ENCODE data around the gene OR56B1.

The OR56B1 gene

DNA sequence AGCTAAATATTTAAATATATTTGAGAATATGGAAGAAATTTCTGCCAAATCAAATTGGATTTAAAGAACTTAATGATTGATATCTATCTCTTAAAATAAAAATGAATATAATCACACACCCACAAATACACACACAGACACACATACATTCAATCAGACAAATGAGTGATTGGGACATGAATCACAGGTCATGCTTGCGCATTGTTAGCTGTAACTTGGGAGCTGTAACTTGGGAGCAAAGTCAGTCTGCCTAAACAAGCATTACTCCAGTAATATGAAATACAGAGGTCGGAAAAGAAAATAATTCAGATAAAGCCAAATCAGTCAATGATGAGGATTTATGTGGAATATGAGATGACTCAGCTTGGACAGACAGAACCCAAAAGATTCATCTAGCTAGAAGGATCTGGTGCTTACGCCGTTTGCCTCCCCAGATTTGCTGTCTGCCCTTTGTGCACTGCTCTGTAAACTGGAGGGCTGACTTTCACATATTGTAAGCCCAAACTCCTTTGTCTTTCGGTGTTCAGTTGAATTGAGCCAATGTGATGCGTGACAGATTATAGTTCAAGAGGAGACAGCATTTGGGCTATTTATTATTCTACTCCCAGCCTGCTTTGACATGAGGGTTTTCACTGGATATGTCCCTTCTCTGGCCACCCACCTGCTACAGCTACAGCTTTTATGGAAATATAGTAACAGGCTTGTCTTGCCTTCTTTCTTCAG, 1.6 kb downstream of the OR56B1 start:
- no peak for DNase-seq

DNA sequence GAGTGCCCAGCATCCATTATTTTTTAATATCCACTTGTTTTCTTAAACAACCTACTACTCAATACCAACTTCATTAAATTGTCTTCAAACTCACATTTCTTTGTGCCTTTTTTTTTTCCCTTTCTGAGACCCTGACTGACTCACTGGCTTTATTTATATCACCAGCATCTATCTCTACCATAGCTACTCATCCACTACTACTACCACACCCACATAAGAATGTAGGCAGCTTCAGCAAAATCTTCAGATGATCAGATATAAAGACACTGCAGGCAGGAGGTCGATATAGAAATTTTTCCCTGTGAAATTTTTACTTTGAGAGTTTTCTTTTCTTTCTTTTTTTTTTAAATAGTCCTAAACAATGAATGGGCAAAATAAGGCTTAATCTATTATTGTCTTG, 2.2 kb downstream of the OR56B1 start:
- no peak for DNase-seq

DNA sequence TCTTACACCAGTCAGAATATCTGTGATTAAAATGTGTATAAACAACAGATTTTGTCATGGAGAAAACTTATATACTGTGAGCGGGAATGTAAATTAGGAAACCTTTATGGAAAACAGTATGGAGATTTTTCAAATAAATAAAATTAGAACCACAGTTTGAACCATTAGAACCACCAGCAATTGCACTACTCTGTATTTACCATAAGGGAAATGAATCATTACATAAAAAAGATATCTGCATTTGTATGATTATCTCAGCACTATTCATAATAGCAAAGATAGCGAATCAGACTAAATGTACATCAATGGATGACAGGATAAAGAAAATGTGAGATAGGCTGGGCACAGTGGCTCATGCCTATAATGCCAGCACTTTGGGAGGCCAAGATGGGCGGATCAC, 10.4 kb downstream of the OR56B1 start:
- no peak for DNase-seq

- DNase-seq, result no peak
Observed at GRCh38 chr11:5749836-5750235, 13.6 kb downstream of the OR56B1 start.

DNA sequence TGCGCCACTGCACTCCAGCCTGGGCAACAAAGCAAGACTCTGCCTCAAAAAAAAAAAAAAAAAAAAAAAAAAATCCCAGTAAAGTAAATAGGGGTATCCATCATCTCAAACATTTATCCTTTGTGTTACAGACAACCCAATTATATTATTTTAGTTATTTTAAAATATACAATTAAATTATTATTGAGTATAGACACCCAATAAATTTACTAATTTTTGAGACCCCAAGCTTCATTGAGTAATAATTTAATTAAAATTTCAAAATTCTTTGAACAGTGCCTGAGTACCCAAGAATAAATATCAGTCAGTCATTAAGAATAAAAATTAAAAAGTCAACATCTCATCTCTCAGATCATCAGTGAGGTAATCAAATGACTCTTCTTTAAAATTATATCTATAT, 17.7 kb downstream of the OR56B1 start, which contains the start of gene OR52N4:
TSS of gene OR52N4 (plus strand) at position 301 of the 400 bp plus-strand sequence. CDS start 498 bp downstream, outside the sequence.
- no peak for DNase-seq

- DNase-seq, result no peak
Observed at GRCh38 chr11:5767056-5767455, 30.8 kb downstream of the OR56B1 start.

DNA sequence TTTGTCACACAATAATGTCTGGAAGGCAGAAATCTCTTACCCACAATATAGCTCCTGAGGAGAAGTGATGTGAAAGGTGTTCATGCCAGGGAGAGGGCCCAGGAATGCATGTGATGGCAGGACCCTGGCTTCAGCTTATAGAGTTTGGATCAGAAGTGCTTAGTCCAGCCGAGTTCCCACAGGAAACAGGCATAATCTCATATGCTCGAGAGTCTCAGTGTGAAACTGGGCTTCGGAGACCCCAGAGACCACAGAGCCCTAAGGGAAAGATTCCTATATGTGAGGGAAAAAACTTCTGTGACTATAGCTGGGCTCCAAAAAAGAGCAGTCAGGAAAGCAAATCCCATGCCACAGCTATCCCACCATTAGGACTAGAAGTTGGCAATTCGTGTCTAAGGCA, 47.0 kb downstream of the OR56B1 start, which contains the start of gene OR52N5:
TSS of gene OR52N5 (minus strand) at position 101 of the 400 bp plus-strand sequence. CDS start 4,721 bp downstream, outside the sequence.
- no peak for DNase-seq

Measured in DMS79 (cell line).